HG03095 (cell line): ENCODE results near the gene ZNF440.

Experiments used
- ATAC-seq: cut with Tn5 transposase; IDR thresholded peaks from one replicate; pipeline ENCODE4 v1.9.1; 2021; ENCODE audit warnings: moderate library complexity; ENCODE audit not compliant: unreplicated experiment

The ZNF440 gene

GRCh38 chr19:11881151-11881800 is 67.2 kb downstream of the ZNF440 start:
- ATAC-seq: no peak

- ATAC-seq: no peak
Measured at GRCh38 chr19:11882606-11883005, 68.5 kb downstream of the ZNF440 start.
